DND-41 (cell line): ENCODE results near the gene WDFY3.

Experiments used
- CTCF ChIP-seq: IDR thresholded peaks from 2 replicates; pipeline ENCODE4 v1.5.1; 2012; ENCODE audit warnings: borderline replicate concordance, low read length, moderate library complexity, mild to moderate bottlenecking; ENCODE audit not compliant: poor library complexity, severe bottlenecking; ENCODE audit errors: extremely low read depth
- EZH2 ChIP-seq: IDR thresholded peaks from 3 replicates; pipeline ENCODE4 v1.6.1; 2012; ENCODE audit warnings: borderline replicate concordance, low read depth, mild to moderate bottlenecking, moderate library complexity, low read length, inconsistent platforms; ENCODE audit not compliant: severe bottlenecking

GRCh38 chr4:84931274-84931673 lies 35.2 kb downstream of the WDFY3 start:
- TF ChIP-seq CTCF (no peak), EZH2 (no peak)
